SK-N-SH treated with all-trans-retinoic acid at 6 μM for 48 hours (cell line): ENCODE results near the gene PRKAG2.

Experiments used
- ATAC-seq: fragments of 200-7000 bp; cut with Tn5 transposase; 3 replicates; pipeline ENCODE4 v1.9.1; 2020; ENCODE audit warnings: mild to moderate bottlenecking, moderate library complexity
- ARNTL ChIP-seq: fragments of 450-650 bp; formaldehyde crosslinking; IDR thresholded peaks from 2 replicates; pipeline ENCODE4 v1.5.0; 2020; ENCODE audit warnings: low read depth, mild to moderate bottlenecking, moderate library complexity, borderline replicate concordance
- BACH2 ChIP-seq: fragments of 250-450 bp; sonication (Bioruptor Pico); IDR thresholded peaks from 2 replicates; pipeline ENCODE4 v1.9.0; 2021; ENCODE audit warnings: mild to moderate bottlenecking, borderline replicate concordance
- CSDC2 ChIP-seq: fragments of 250-450 bp; sonication (Bioruptor Pico); IDR thresholded peaks from 2 replicates; pipeline ENCODE4 v1.5.0; 2020; ENCODE audit warnings: mild to moderate bottlenecking, moderate library complexity
- ESRRG ChIP-seq: fragments of 250-450 bp; sonication (Bioruptor Pico); IDR thresholded peaks from 2 replicates; pipeline ENCODE4 v1.6.1; 2021; ENCODE audit warnings: mild to moderate bottlenecking
- GLIS3 ChIP-seq: fragments of 250-450 bp; sonication (Bioruptor Pico); IDR thresholded peaks from 2 replicates; pipeline ENCODE4 v1.5.0; 2020; ENCODE audit warnings: mild to moderate bottlenecking, moderate library complexity
- ISL1 ChIP-seq: fragments of 250-450 bp; sonication (Bioruptor Pico); IDR thresholded peaks from 2 replicates; pipeline ENCODE4 v2.1.2; 2022; ENCODE audit warnings: mild to moderate bottlenecking, moderate library complexity
- OSR1 ChIP-seq: fragments of 250-450 bp; sonication (Bioruptor Pico); IDR thresholded peaks from 2 replicates; pipeline ENCODE4 v1.8.0; 2022; ENCODE audit warnings: moderate library complexity, mild to moderate bottlenecking, inconsistent platforms
- PPARA ChIP-seq: fragments of 250-450 bp; sonication (Bioruptor Pico); IDR thresholded peaks from 2 replicates; pipeline ENCODE4 v1.5.0; 2020; ENCODE audit warnings: mild to moderate bottlenecking, borderline replicate concordance
- RARB ChIP-seq: fragments of 250-450 bp; sonication (Bioruptor Pico); IDR thresholded peaks from 2 replicates; pipeline ENCODE4 v1.8.0; 2021; ENCODE audit warnings: mild to moderate bottlenecking, moderate library complexity
- SNAI2 ChIP-seq: fragments of 250-450 bp; sonication (Bioruptor Pico); IDR thresholded peaks from 2 replicates; pipeline ENCODE4 v1.5.0; 2020; ENCODE audit warnings: mild to moderate bottlenecking, moderate library complexity
- TCF4 ChIP-seq: fragments of 250-450 bp; sonication (Bioruptor Pico); IDR thresholded peaks from 2 replicates; pipeline ENCODE4 v1.8.0; 2021; ENCODE audit warnings: mild to moderate bottlenecking, moderate library complexity, borderline replicate concordance
- TOX ChIP-seq: fragments of 250-450 bp; sonication (Bioruptor Pico); IDR thresholded peaks from 2 replicates; pipeline ENCODE4 v1.8.0; 2021; ENCODE audit warnings: mild to moderate bottlenecking, moderate library complexity, borderline replicate concordance
- ZC3H10 ChIP-seq: fragments of 250-450 bp; sonication (Bioruptor Pico); IDR thresholded peaks from 2 replicates; pipeline ENCODE4 v1.5.1; 2021; ENCODE audit warnings: mild to moderate bottlenecking, moderate library complexity
- ZFP3 ChIP-seq: fragments of 250-450 bp; sonication (Bioruptor Pico); IDR thresholded peaks from 2 replicates; pipeline ENCODE4 v1.5.0; 2020; ENCODE audit warnings: mild to moderate bottlenecking, moderate library complexity
- ZFP30 ChIP-seq: fragments of 450-650 bp; formaldehyde crosslinking; IDR thresholded peaks from 2 replicates; pipeline ENCODE4 v1.5.0; 2022; ENCODE audit warnings: mild to moderate bottlenecking, moderate library complexity
- ZNF565 ChIP-seq: fragments of 450-650 bp; formaldehyde crosslinking; conservative IDR thresholded peaks from 2 replicates; pipeline ENCODE4 v1.5.0; 2020; ENCODE audit warnings: low read depth, mild to moderate bottlenecking, moderate library complexity
- ZNF70 ChIP-seq: fragments of 450-650 bp; formaldehyde crosslinking; IDR thresholded peaks from 2 replicates; pipeline ENCODE4 v1.5.0; 2020; ENCODE audit warnings: mild to moderate bottlenecking, moderate library complexity
- ZNF8 ChIP-seq: fragments of 450-650 bp; formaldehyde crosslinking; IDR thresholded peaks from 2 replicates; pipeline ENCODE4 v1.5.0; 2020; ENCODE audit warnings: mild to moderate bottlenecking, moderate library complexity
- TF ChIP-seq, protein P1 (sequence below): fragments of 250-450 bp; sonication (Bioruptor Pico); IDR thresholded peaks from 2 replicates; pipeline ENCODE4 v1.8.0; 2020; ENCODE audit warnings: mild to moderate bottlenecking, moderate library complexity, borderline replicate concordance
- TF ChIP-seq, protein P2 (sequence below): fragments of 250-450 bp; sonication (Bioruptor Pico); IDR thresholded peaks from 2 replicates; pipeline ENCODE4 v1.5.1; 2020; ENCODE audit warnings: low read depth, mild to moderate bottlenecking, moderate library complexity
- TF ChIP-seq, protein P3 (sequence below): fragments of 250-450 bp; sonication (Bioruptor Pico); IDR thresholded peaks from 2 replicates; pipeline ENCODE4 v1.5.1; 2021; ENCODE audit warnings: mild to moderate bottlenecking, moderate library complexity
- TF ChIP-seq, protein P4 (sequence below): fragments of 250-450 bp; sonication (Bioruptor Pico); IDR thresholded peaks from 2 replicates; pipeline ENCODE4 v1.5.0; 2020; ENCODE audit warnings: mild to moderate bottlenecking, moderate library complexity

Gene PRKAG2

DNA sequence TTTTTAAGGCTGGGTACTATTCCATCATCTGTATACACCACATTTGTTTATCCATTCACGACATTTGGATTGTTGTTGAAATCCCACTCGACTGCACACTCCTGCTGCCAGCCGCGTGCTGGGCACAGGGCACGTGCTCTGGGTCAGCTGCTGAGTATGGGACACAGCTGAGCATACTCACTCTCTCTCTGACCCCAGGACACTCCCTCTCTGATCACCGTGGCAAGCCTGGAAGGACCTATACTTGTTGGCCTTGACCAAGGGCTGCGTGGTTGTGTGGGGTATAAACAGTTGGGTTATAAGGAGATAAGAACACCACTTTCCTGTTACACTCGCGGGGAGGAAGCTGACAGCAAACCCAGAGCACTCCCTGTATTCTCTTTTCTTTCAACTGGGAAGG is 204.2 kb downstream of the PRKAG2 start (continued):
- TF ChIP-seq BACH2 (CRISPR knock-in tag): no peak
- TF ChIP-seq ZNF70 (CRISPR knock-in tag): no peak
- TF ChIP-seq PPARA (CRISPR knock-in tag): no peak
- no peak for TF ChIP-seq ISL1
- TF ChIP-seq, protein P1, sequence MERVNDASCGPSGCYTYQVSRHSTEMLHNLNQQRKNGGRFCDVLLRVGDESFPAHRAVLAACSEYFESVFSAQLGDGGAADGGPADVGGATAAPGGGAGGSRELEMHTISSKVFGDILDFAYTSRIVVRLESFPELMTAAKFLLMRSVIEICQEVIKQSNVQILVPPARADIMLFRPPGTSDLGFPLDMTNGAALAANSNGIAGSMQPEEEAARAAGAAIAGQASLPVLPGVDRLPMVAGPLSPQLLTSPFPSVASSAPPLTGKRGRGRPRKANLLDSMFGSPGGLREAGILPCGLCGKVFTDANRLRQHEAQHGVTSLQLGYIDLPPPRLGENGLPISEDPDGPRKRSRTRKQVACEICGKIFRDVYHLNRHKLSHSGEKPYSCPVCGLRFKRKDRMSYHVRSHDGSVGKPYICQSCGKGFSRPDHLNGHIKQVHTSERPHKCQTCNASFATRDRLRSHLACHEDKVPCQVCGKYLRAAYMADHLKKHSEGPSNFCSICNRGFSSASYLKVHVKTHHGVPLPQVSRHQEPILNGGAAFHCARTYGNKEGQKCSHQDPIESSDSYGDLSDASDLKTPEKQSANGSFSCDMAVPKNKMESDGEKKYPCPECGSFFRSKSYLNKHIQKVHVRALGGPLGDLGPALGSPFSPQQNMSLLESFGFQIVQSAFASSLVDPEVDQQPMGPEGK (CRISPR knock-in tag): no peak

DNA sequence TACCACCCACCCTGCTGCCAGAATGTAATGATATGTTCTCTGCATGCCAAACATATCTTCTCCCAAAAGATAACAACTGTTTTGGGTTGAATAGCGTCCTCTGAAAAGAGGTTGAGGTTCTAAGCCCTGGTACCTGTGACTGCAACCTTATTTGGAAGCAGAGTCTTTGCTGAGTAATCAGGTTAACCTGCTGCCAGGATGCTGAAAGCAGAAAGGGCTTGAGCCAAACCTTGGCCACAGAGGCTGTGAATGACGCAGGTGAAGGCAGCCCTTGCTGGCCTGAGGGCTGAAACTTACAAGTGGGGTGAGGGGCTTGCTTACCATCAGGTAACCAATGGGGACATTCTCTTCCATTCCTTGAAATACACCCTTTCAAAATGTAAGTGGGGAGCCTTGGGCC is 205.4 kb downstream of the PRKAG2 start:
- no peak for ATAC-seq

DNA sequence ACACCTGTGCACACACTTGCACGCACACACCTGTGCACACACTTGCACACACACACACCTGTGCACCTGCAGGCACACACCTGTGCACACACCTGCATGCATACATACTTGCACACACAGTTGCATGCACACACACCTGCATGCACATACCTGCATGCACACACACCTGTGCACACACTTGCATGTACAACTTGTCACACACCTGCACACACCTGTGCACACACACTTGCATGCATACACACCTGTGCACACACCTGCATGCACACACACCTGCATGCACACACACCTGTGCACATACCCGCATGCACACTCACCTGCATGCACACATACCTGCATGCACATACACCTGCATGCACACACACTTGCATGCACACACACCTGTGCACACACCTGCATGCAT is 207.2 kb downstream of the PRKAG2 start:
- no peak for ATAC-seq
- TF ChIP-seq ESRRG (CRISPR knock-in tag) (no peak), OSR1 (CRISPR knock-in tag) (no peak), ZNF8 (CRISPR knock-in tag) (no peak), ZNF565 (no peak), ZNF70 (CRISPR knock-in tag) (no peak), SNAI2 (CRISPR knock-in tag) (no peak), ZFP30 (CRISPR knock-in tag) (no peak), GLIS3 (CRISPR knock-in tag) (no peak), ARNTL (no peak), CSDC2 (CRISPR knock-in tag) (no peak), BACH2 (CRISPR knock-in tag) (no peak), PPARA (CRISPR knock-in tag) (no peak)

More for the DNA sequence above, 205.4 kb downstream of the PRKAG2 start:
- TF ChIP-seq, protein P2, sequence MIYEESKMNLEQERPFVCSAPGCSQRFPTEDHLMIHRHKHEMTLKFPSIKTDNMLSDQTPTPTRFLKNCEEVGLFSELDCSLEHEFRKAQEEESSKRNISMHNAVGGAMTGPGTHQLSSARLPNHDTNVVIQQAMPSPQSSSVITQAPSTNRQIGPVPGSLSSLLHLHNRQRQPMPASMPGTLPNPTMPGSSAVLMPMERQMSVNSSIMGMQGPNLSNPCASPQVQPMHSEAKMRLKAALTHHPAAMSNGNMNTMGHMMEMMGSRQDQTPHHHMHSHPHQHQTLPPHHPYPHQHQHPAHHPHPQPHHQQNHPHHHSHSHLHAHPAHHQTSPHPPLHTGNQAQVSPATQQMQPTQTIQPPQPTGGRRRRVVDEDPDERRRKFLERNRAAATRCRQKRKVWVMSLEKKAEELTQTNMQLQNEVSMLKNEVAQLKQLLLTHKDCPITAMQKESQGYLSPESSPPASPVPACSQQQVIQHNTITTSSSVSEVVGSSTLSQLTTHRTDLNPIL (CRISPR knock-in tag): no peak
- TF ChIP-seq, protein P1 (CRISPR knock-in tag): no peak
- TF ChIP-seq TCF4 (CRISPR knock-in tag) (no peak), OSR1 (CRISPR knock-in tag) (no peak), CSDC2 (CRISPR knock-in tag) (no peak), PPARA (CRISPR knock-in tag) (no peak), ZFP3 (CRISPR knock-in tag) (no peak), ZNF70 (CRISPR knock-in tag) (no peak), ZFP30 (CRISPR knock-in tag) (no peak), SNAI2 (CRISPR knock-in tag) (no peak), ZC3H10 (CRISPR knock-in tag) (no peak), RARB (CRISPR knock-in tag) (no peak), ZNF8 (CRISPR knock-in tag) (no peak), BACH2 (CRISPR knock-in tag) (no peak), ISL1 (no peak), ZNF565 (no peak), TOX (CRISPR knock-in tag) (no peak)
- TF ChIP-seq, protein P3, sequence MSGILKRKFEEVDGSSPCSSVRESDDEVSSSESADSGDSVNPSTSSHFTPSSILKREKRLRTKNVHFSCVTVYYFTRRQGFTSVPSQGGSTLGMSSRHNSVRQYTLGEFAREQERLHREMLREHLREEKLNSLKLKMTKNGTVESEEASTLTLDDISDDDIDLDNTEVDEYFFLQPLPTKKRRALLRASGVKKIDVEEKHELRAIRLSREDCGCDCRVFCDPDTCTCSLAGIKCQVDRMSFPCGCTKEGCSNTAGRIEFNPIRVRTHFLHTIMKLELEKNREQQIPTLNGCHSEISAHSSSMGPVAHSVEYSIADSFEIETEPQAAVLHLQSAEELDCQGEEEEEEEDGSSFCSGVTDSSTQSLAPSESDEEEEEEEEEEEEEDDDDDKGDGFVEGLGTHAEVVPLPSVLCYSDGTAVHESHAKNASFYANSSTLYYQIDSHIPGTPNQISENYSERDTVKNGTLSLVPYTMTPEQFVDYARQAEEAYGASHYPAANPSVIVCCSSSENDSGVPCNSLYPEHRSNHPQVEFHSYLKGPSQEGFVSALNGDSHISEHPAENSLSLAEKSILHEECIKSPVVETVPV (CRISPR knock-in tag): no peak
- TF ChIP-seq, protein P4, sequence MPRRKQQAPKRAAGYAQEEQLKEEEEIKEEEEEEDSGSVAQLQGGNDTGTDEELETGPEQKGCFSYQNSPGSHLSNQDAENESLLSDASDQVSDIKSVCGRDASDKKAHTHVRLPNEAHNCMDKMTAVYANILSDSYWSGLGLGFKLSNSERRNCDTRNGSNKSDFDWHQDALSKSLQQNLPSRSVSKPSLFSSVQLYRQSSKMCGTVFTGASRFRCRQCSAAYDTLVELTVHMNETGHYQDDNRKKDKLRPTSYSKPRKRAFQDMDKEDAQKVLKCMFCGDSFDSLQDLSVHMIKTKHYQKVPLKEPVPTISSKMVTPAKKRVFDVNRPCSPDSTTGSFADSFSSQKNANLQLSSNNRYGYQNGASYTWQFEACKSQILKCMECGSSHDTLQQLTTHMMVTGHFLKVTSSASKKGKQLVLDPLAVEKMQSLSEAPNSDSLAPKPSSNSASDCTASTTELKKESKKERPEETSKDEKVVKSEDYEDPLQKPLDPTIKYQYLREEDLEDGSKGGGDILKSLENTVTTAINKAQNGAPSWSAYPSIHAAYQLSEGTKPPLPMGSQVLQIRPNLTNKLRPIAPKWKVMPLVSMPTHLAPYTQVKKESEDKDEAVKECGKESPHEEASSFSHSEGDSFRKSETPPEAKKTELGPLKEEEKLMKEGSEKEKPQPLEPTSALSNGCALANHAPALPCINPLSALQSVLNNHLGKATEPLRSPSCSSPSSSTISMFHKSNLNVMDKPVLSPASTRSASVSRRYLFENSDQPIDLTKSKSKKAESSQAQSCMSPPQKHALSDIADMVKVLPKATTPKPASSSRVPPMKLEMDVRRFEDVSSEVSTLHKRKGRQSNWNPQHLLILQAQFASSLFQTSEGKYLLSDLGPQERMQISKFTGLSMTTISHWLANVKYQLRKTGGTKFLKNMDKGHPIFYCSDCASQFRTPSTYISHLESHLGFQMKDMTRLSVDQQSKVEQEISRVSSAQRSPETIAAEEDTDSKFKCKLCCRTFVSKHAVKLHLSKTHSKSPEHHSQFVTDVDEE: no peak
- TF ChIP-seq, all 23 proteins: peak for 0
